Measurements from ENCODE around the gene PSRC1.

PSRC1 gene

GRCh38 chr1:109272831-109273547, 10.0 kb downstream of the PSRC1 start:
- in situ Hi-C loops (cut with MboI; ENCODE audit: low sequenced_read_pairs), result loop anchor here (25.0 kb wide), 1 partner anchor 714 kb away; the partner anchor contains the start of gene AHCYL1

DNA sequence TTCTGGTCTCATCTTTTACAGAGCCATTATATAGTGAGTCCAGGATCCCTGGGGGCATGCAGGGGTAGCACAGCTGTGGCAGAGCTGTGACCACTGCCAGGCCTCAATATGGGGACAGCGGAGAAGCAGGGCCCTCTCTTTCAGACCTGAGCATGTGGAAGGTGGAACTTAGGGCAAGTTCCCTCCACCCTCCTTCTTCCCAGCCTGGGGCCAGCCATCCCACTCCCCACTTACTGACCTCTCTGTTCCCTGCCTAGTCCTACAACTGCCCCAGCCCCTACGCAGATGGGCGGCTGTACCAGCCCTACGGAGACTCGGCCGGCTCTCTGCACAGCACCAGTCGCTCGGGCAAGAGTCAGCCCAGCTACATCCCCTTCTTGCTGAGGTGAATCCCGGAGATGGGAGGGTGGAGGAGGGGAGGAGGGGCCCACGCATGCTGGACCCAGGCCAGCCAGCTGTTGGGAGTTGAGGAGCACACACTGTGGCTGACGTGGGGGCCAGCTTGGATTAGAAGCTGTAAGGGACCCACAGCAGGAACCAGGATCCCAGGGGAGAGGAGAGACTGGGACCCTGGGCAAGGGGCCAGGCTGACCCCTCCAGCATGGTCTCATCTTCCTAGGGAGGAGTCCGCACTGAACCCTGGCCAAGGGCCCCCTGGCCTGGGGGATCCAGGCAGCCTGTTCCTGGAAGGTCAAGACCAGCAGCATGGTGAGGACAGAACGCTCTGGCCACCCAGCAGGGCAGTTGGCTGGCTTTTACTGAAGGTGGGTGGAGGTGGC, 10.7 kb downstream of the PSRC1 start:
- in situ Hi-C loops (cut with MboI; ENCODE audit: low sequenced_read_pairs), result loop anchor here (25.0 kb wide), 1 partner anchor 715 kb away; the partner anchor contains the start of gene AHCYL1

- in situ Hi-C loops (cut with MboI; ENCODE audit: low sequenced_read_pairs), result loop anchor here (25.0 kb wide), 1 partner anchor 716 kb away; the partner anchor contains the start of gene AHCYL1
These were observed 11.5 kb downstream of the PSRC1 start for GRCh38 chr1:109271458-109271857.

GRCh38 chr1:109270623-109271317, 12.2 kb downstream of the PSRC1 start:
- in situ Hi-C loops (cut with MboI; ENCODE audit: low sequenced_read_pairs), result loop anchor here (25.0 kb wide), 1 partner anchor 717 kb away; the partner anchor contains the start of gene AHCYL1

- in situ Hi-C loops (cut with MboI; ENCODE audit: low sequenced_read_pairs), result loop anchor here (10.0 to 25.0 kb wide), 2 partner anchors 265 to 717 kb away; partner anchors contain the start of genes AHCYL1 and GPR61
These were observed 12.8 kb downstream of the PSRC1 start for GRCh38 chr1:109269981-109270622.

- in situ Hi-C loops (cut with MboI; ENCODE audit: low sequenced_read_pairs), result loop anchor here (10.0 to 25.0 kb wide), 2 partner anchors 265 to 718 kb away; partner anchors contain the start of genes AHCYL1 and GPR61
These were observed 13.5 kb downstream of the PSRC1 start for GRCh38 chr1:109269212-109269980.

DNA sequence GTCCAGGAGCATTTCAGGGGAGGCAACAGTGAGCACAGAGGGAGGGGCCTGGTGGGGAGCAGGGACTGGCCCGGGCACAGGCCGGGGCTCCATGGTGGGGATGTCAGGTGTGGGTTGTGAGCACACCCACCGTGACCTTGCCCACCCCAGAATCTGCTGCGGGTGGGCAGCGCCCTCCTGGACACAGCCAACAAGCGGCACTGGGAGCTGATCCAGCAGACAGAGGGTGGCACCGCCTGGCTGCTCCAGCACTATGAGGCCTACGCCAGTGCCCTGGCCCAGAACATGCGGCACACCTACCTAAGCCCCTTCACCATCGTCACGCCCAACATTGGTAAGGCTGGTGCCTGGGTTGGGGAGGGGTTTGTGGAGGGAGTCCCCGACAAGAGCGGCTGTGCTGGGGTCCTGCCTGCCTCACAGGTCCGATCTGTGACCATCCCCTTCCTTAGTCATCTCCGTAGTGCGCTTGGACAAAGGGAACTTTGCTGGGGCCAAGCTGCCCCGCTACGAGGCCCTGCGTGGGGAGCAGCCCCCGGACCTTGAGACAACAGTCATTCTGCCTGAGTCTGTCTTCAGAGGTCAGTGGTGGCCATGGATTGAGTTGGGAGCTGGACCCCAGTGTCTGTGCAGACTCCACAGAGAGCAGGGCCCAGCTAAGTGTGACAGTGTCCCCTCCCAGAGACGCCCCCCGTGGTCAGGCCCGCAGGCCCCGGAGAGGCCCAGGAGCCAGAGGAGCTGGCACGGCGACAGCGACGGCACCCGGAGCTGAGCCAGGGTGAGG, 14.3 kb downstream of the PSRC1 start:
- in situ Hi-C loops (cut with MboI; ENCODE audit: low sequenced_read_pairs), result loop anchor here (10.0 to 25.0 kb wide), 2 partner anchors 266 to 719 kb away; partner anchors contain the start of genes AHCYL1 and GPR61

GRCh38 chr1:109267743-109268300, 15.1 kb downstream of the PSRC1 start:
- in situ Hi-C loops (cut with MboI; ENCODE audit: low sequenced_read_pairs), result loop anchor here (10.0 to 25.0 kb wide), 2 partner anchors 267 to 719 kb away; partner anchors contain the start of genes AHCYL1 and GPR61

DNA sequence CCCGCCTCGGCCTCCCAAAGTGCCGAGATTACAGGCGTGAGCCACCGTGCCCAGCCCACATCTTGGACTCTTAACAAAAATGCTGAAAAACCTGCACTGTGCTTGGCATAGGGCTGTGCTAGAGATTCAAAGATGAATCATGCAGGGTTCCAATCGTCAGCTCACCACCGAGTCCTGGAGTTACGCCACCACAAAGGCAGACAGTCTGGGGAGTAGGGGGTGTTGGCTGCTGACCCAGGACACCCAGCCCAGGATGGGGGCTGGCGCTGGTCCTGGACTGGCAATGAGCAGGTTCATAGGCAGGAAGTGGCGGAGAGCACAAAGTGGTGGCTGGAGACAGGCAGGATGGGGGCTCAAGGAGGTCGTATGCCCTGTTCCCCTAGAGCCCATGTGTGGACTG, 16.0 kb downstream of the PSRC1 start:
- in situ Hi-C loops (cut with MboI; ENCODE audit: low sequenced_read_pairs), result loop anchor here (10.0 to 25.0 kb wide), 2 partner anchors 268 to 720 kb away; partner anchors contain the start of genes AHCYL1 and GPR61

DNA sequence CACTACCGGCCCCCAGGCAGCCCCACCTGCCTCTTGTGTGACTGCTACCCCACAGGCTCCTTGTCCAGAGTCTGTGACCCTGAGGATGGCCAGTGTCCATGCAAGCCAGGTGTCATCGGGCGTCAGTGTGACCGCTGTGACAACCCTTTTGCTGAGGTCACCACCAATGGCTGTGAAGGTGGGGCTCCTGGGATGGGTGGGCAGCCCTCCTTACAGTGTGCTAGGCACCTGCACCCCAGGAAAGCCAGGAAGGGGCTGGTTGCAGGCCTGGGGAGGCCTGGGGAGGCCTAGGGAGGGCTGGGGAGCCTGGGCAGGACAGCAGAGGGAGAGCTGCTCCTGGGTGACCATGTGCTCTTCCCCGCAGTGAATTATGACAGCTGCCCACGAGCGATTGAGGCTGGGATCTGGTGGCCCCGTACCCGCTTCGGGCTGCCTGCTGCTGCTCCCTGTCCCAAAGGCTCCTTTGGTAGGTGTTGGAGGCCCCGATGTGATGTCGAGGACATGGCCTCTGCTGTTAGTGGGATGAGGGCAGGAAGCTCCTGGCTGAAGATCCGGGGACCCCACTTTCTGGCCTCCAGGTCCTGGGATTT, 17.1 kb downstream of the PSRC1 start:
- in situ Hi-C loops (cut with MboI; ENCODE audit: low sequenced_read_pairs), result loop anchor here (10.0 to 25.0 kb wide), 2 partner anchors 269 to 721 kb away; partner anchors contain the start of genes AHCYL1 and GPR61

- in situ Hi-C loops (cut with MboI; ENCODE audit: low sequenced_read_pairs), result loop anchor here (10.0 to 25.0 kb wide), 2 partner anchors 270 to 722 kb away; partner anchors contain the start of genes AHCYL1 and GPR61
These were observed 17.9 kb downstream of the PSRC1 start for GRCh38 chr1:109265016-109265415.

GRCh38 chr1:109264379-109264755, 18.6 kb downstream of the PSRC1 start:
- in situ Hi-C loops (cut with MboI; ENCODE audit: low sequenced_read_pairs), result loop anchor here (10.0 to 25.0 kb wide), 2 partner anchors 270 to 723 kb away; partner anchors contain the start of genes AHCYL1 and GPR61

DNA sequence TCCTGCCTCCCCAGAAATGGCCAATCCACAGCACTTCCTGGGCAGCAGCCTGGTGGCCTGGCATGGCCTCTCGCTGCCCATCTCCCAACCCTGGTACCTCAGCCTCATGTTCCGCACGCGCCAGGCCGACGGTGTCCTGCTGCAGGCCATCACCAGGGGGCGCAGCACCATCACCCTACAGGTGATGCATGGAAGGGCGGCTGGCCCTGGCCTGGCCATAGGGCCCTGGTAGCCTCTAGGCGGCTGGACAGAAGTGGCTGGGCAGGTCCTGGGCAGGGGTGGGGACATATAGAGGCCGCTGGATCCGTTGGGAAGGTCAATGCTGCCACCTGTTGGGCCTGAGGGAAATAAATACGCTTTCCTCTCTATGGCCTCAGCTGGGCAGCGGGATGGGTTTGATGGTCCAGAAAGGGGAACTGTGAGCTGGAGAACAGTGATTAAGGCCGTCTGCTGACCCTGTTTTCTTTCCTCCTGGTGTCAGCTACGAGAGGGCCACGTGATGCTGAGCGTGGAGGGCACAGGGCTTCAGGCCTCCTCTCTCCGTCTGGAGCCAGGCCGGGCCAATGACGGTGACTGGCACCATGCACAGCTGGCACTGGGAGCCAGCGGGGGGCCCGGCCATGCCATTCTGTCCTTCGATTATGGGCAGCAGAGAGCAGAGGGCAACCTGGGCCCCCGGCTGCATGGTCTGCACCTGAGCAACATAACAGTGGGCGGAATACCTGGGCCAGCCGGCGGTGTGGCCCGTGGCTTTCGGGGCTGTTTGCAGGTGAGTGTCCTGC, 19.2 kb downstream of the PSRC1 start:
- in situ Hi-C loops (cut with MboI; ENCODE audit: low sequenced_read_pairs), result loop anchor here (10.0 to 25.0 kb wide), 2 partner anchors 271 to 724 kb away; partner anchors contain the start of genes AHCYL1 and GPR61

GRCh38 chr1:109263234-109263596, 19.7 kb downstream of the PSRC1 start:
- in situ Hi-C loops (cut with MboI; ENCODE audit: low sequenced_read_pairs), result loop anchor here (10.0 to 25.0 kb wide), 2 partner anchors 272 to 724 kb away; partner anchors contain the start of genes AHCYL1 and GPR61

GRCh38 chr1:109262231-109263055, 20.5 kb downstream of the PSRC1 start:
- in situ Hi-C loops (cut with MboI; ENCODE audit: low sequenced_read_pairs), result loop anchor here (10.0 to 25.0 kb wide), 2 partner anchors 272 to 725 kb away; partner anchors contain the start of genes AHCYL1 and GPR61

- in situ Hi-C loops (cut with MboI; ENCODE audit: low sequenced_read_pairs), result loop anchor here (10.0 to 25.0 kb wide), 2 partner anchors 273 to 726 kb away; partner anchors contain the start of genes AHCYL1 and GPR61
These were observed 21.4 kb downstream of the PSRC1 start for GRCh38 chr1:109261578-109261977.

All from HL-60/S4 (cell line).